GM23338 (cell line): ENCODE data around the gene CRISP3. TPM values are rescaled to one million over a fixed set of nuclear protein-coding genes. Genes with fewer than 3 reads are reported as not detected.

ENCODE experiments used
- ATAC-seq: fragments of 200-7000 bp; cut with Tn5 transposase; 3 replicates; pipeline ENCODE4 v1.9.1; 2020
- DNase-seq: peaks from one replicate; pipeline ENCODE4 v3.0.0-alpha.2; 2015; ENCODE audit warnings: low spot score
- H2AFZ ChIP-seq: fragments of 200-600 bp; sonication (generic); 2 replicates; pipeline ENCODE4 v1.8.0; 2016; ENCODE audit warnings: antibody characterized with exemption, mild to moderate bottlenecking, moderate library complexity
- H3F3A ChIP-seq: fragments of 200-600 bp; sonication (generic); replicated peaks from 2 replicates; pipeline ENCODE4 v1.8.0; 2017; ENCODE audit warnings: antibody characterized with exemption, mixed run types, low read depth
- H3K27ac ChIP-seq: fragments of 200-600 bp; sonication (generic); 2 replicates; pipeline ENCODE4 v1.6.1; 2016; ENCODE audit warnings: low read depth
- H3K27me3 ChIP-seq: fragments of 200-600 bp; sonication (generic); 2 replicates; pipeline ENCODE4 v1.8.0; 2016; ENCODE audit warnings: mild to moderate bottlenecking, mixed run types, moderate library complexity; ENCODE audit not compliant: insufficient read depth
- H3K36me3 ChIP-seq: fragments of 200-600 bp; sonication (generic); 2 replicates; pipeline ENCODE4 v1.8.0; 2016; ENCODE audit warnings: mild to moderate bottlenecking; ENCODE audit not compliant: insufficient read depth
- H3K4me1 ChIP-seq: fragments of 200-600 bp; sonication (generic); 2 replicates; pipeline ENCODE4 v1.8.0; 2016; ENCODE audit warnings: mild to moderate bottlenecking, moderate library complexity; ENCODE audit not compliant: insufficient read depth
- H3K4me2 ChIP-seq: fragments of 200-600 bp; sonication (generic); 2 replicates; pipeline ENCODE4 v1.7.1; 2017; ENCODE audit warnings: mixed run types
- H3K4me3 ChIP-seq: fragments of 200-600 bp; sonication (generic); 2 replicates; pipeline ENCODE4 v1.6.1; 2016; ENCODE audit warnings: mixed run types
- H3K79me2 ChIP-seq: fragments of 200-600 bp; sonication (generic); replicated peaks from 2 replicates; pipeline ENCODE4 v1.8.0; 2017; ENCODE audit warnings: mild to moderate bottlenecking; ENCODE audit not compliant: insufficient read depth
- H3K9me2 ChIP-seq: fragments of 200-600 bp; sonication (generic); 2 replicates; pipeline ENCODE4 v1.8.0; 2017; ENCODE audit not compliant: insufficient read depth
- H4K20me1 ChIP-seq: fragments of 200-600 bp; sonication (generic); replicated peaks from 2 replicates; pipeline ENCODE4 v1.8.0; 2017; ENCODE audit warnings: mild to moderate bottlenecking; ENCODE audit not compliant: insufficient read depth
- H3K27ac Mint-ChIP-seq: 2 replicates; pipeline ENCODE4 v1.8.0; 2020; ENCODE audit warnings: inconsistent platforms, mild to moderate bottlenecking, moderate library complexity, mixed read lengths
- H3K27me3 Mint-ChIP-seq: 3 replicates; pipeline ENCODE4 v1.8.0; 2022; ENCODE audit warnings: low read depth, mild to moderate bottlenecking, moderate library complexity, mixed read lengths, inconsistent platforms; ENCODE audit not compliant: insufficient read depth, poor library complexity
- H3K36me3 Mint-ChIP-seq: 3 replicates; pipeline ENCODE4 v1.8.0; 2021; ENCODE audit warnings: low read depth, mild to moderate bottlenecking, inconsistent platforms, moderate library complexity, mixed read lengths
- H3K4me1 Mint-ChIP-seq: 3 replicates; pipeline ENCODE4 v1.8.0; 2020; ENCODE audit warnings: mild to moderate bottlenecking, inconsistent platforms, mixed read lengths
- H3K4me3 Mint-ChIP-seq: 3 replicates; pipeline ENCODE4 v1.8.0; 2021; ENCODE audit warnings: moderate library complexity, mild to moderate bottlenecking, inconsistent platforms, mixed read lengths
- H3K9me3 Mint-ChIP-seq: 3 replicates; pipeline ENCODE4 v1.8.0; 2020; ENCODE audit warnings: moderate library complexity, mild to moderate bottlenecking, inconsistent platforms, mixed read lengths
- CREB1 ChIP-seq: fragments of 250-450 bp; sonication (Bioruptor Pico); IDR thresholded peaks from 2 replicates; pipeline ENCODE4 v1.5.0; 2020; ENCODE audit warnings: low read depth, mild to moderate bottlenecking, moderate library complexity
- CTCF ChIP-seq, 2 experiments: fragments of 200-600 bp in 1 of 2; sonication (generic) in 1 of 2; conservative IDR thresholded peaks; 2 replicates each; pipeline versions ENCODE4 v1.5.1 to v1.6.1; 2016 to 2017; ENCODE audit warnings: antibody characterized with exemption in 2 of 2, low read depth in 2 of 2, mild to moderate bottlenecking in 2 of 2, moderate library complexity in 1 of 2
- ETS1 ChIP-seq: IDR thresholded peaks from 2 replicates; pipeline ENCODE4 v1.6.1; 2016; ENCODE audit warnings: antibody characterized with exemption
- EZH2 ChIP-seq: fragments of 200-600 bp; sonication (generic); IDR thresholded peaks from one replicate; pipeline ENCODE4 v1.8.0; 2017; ENCODE audit warnings: antibody characterized with exemption, mild to moderate bottlenecking, low read depth; ENCODE audit not compliant: unreplicated experiment
- EZH2phosphoT487 ChIP-seq: fragments of 200-600 bp; sonication (generic); IDR thresholded peaks from one replicate; pipeline ENCODE4 v1.8.1; 2018; ENCODE audit warnings: antibody characterized with exemption; ENCODE audit not compliant: unreplicated experiment
- JUNB ChIP-seq: IDR thresholded peaks from one replicate; pipeline ENCODE4 v1.6.1; 2016; ENCODE audit warnings: antibody characterized with exemption; ENCODE audit not compliant: unreplicated experiment
- NANOG ChIP-seq: IDR thresholded peaks from 2 replicates; pipeline ENCODE4 v1.6.1; 2016; ENCODE audit warnings: antibody characterized with exemption, borderline replicate concordance
- POLR2AphosphoS5 ChIP-seq: IDR thresholded peaks from 2 replicates; pipeline ENCODE4 v1.6.1; 2016; ENCODE audit warnings: antibody characterized with exemption, low read depth
- REST ChIP-seq: IDR thresholded peaks from one replicate; pipeline ENCODE4 v1.6.1; 2018; ENCODE audit warnings: antibody characterized with exemption; ENCODE audit not compliant: unreplicated experiment
- STAT1 ChIP-seq: IDR thresholded peaks from one replicate; pipeline ENCODE4 v1.6.1; 2016; ENCODE audit warnings: antibody characterized with exemption; ENCODE audit not compliant: unreplicated experiment
- ZNF114 ChIP-seq: fragments of 250-450 bp; sonication (Bioruptor Pico); IDR thresholded peaks from 2 replicates; pipeline ENCODE4 v1.5.0; 2020; ENCODE audit warnings: mild to moderate bottlenecking, moderate library complexity
- ZNF331 ChIP-seq: fragments of 250-450 bp; sonication (Bioruptor Pico); IDR thresholded peaks from 2 replicates; pipeline ENCODE4 v1.5.0; 2020; ENCODE audit warnings: low read depth, mild to moderate bottlenecking, moderate library complexity
- ZNF462 ChIP-seq: fragments of 250-450 bp; sonication (Bioruptor Pico); IDR thresholded peaks from 2 replicates; pipeline ENCODE4 v1.5.0; 2020; ENCODE audit warnings: mild to moderate bottlenecking, moderate library complexity
- long read RNA-seq: library from polyadenylated mRNA; unstranded; transcript quantifications from one replicate; pipeline ENCODE4 v2.0.0, GENCODE V29; 2020; ENCODE audit not compliant: unreplicated experiment
- polyA plus RNA-seq: library from polyadenylated mRNA; unstranded; fragments of >200 nt; fragmentation: Nextera tagmentation; extraction: Ambion mirVana; gene quantifications from 2 replicates; pipeline ENCODE4 v1.2.1, GENCODE V29; 2016
- total RNA-seq: library from RNA; depleted of rRNA; stranded (reverse); fragments of >200 nt; shearing (Covaris generic); gene quantifications from 2 replicates; pipeline ENCODE4 v1.2.3, GENCODE V29; 2014; rRNA removed

The CRISP3 gene
- total RNA-seq (not detected in 2 replicates), polyA plus RNA-seq (not detected in 2 replicates)
- long read RNA-seq = 0 reads

- no peak for ATAC-seq
- no peak within 1 kb of the TSS for H3K4me2 ChIP-seq
- no peak for DNase-seq
- no peaks in the 10 kb centered on the region for H3K27me3 ChIP-seq
- H4K20me1 ChIP-seq = no peaks in the 10 kb centered on the region
- no peaks in the 10 kb centered on the region for H3F3A ChIP-seq
- no peak within 1 kb of the TSS for H3K27ac Mint-ChIP-seq
- H3K27me3 Mint-ChIP-seq = no peaks in the 10 kb centered on the region
- H3K4me1 ChIP-seq = no peaks in the 10 kb centered on the region
- H3K36me3 ChIP-seq = no peaks in the 10 kb centered on the region
- H3K27ac ChIP-seq = no peak within 1 kb of the TSS
- no peak within 1 kb of the TSS for H3K4me3 ChIP-seq
- H3K4me3 Mint-ChIP-seq = no peak within 1 kb of the TSS
- no peaks in the 10 kb centered on the region for H3K79me2 ChIP-seq
- H3K36me3 Mint-ChIP-seq = no peaks in the 10 kb centered on the region
- no peaks in the 10 kb centered on the region for H3K9me3 Mint-ChIP-seq
- H3K9me2 ChIP-seq = no peaks in the 10 kb centered on the region
- TF ChIP-seq POLR2AphosphoS5 (no peak), EZH2 (no peak), EZH2phosphoT487 (no peak), ZNF462 (no peak), REST (no peak), ZNF114 (CRISPR knock-in tag) (no peak), ETS1 (no peak), JUNB (no peak), CTCF (conservative IDR thresholded peaks at IDR 0.05; ENCODE audit: low read depth in 2 of 2) (no peak), STAT1 (no peak), ZNF331 (CRISPR knock-in tag) (no peak), CREB1 (no peak), NANOG (no peak)
- no peaks in the 10 kb centered on the region for H3K4me1 Mint-ChIP-seq
- no peak within 1 kb of the TSS for H2AFZ ChIP-seq
These were observed at the start of gene CRISP3 for GRCh38 chr6:49744259-49744658. Gene CRISP3 (minus strand): TSS chr6:49744388. CDS start chr6:49744367, 21 bp downstream.
